ENCODE results near the gene AJAP1.

AJAP1 gene

DNA sequence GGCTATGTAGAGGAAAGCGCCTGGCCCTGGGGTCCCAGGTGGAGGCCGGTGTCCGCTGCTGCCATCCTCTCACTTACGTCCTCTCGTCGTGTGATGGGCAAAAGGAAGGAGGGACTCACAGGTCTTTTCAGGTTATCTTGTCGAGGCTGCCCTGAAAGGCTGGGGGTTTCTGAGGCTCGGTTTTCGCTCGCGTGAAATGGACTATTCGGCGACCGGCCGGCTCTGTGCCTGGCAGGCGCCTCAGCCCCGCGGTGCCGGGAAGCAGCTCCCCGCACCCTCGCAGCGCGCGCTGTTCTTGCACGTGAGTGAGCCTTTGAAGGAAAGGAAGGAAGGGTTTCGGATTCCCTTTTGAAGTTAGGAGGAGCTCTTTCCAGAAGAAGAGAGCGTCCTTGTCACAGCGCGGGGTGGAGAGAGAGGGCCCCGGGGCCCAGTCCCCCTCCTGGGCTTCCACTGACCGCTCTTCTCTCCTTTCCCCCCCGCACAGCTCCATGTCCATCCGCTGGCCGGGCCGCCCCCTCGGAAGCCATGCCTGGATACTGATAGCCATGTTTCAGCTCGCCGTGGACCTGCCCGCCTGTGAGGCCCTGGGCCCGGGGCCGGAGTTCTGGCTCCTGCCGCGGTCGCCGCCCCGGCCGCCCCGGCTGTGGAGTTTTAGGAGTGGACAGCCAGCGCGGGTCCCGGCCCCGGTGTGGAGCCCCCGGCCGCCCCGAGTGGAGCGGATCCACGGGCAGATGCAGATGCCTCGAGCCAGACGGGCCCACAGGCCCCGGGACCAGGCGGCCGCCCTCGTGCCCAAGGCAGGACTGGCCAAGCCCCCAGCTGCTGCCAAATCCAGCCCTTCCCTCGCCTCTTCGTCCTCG lies 57.2 kb downstream of the AJAP1 start:
- Histone ChIP-seq H2BK15ac (replicated peaks; ENCODE audit: low read depth) (no peak overlapping the region), H3K23ac (ENCODE audit: low read length) (no peak overlapping the region), H2AK5ac (ENCODE audit: low read length) (no peak overlapping the region), H2BK5ac (ENCODE audit: low read length) (no peak overlapping the region), H4K5ac (ENCODE audit: low read length) (no peak overlapping the region), H3K79me2 (ENCODE audit: control insufficient read depth, insufficient read depth, low read length) (no peaks in the 10 kb centered on the region), H3K4me2 (ENCODE audit: low read length) (peak overlapping the region; percentile 21), H3K79me1 (ENCODE audit: low read length) (no peaks in the 10 kb centered on the region), H3K18ac (ENCODE audit: low read length) (peak overlapping the region; percentile 45), H2BK120ac (ENCODE audit: low read depth, low read length) (no peak overlapping the region), H3K4me1 (ENCODE audit: control insufficient read depth, low read depth, low read length) (peaks cover 5% of the 10 kb centered on the region), H3K27ac (ENCODE audit: low read depth, low read length) (peak overlapping the region; percentile 46), H3K56ac (ENCODE audit: low read length) (peak overlapping the region; percentile 28), H3K4ac (ENCODE audit: low read depth, low read length) (no peak overlapping the region), H3K9ac (ENCODE audit: low read length) (peak overlapping the region; percentile 14), H3K36me3 (ENCODE audit: control insufficient read depth, insufficient read depth, low read length) (no peaks in the 10 kb centered on the region), H3K4me3 (ENCODE audit: low read length) (no peak overlapping the region), H4K8ac (ENCODE audit: low read depth, low read length) (no peak overlapping the region), H3K27me3 (ENCODE audit: insufficient read depth, low read length, poor library complexity) (no peaks in the 10 kb centered on the region)
- WGBS (ENCODE audit: extremely low coverage, insufficient coverage, low lambda C conversion rate) = no CpG with 5 or more reads among the region's 66 CpGs
- DNase-seq = no peak

DNA sequence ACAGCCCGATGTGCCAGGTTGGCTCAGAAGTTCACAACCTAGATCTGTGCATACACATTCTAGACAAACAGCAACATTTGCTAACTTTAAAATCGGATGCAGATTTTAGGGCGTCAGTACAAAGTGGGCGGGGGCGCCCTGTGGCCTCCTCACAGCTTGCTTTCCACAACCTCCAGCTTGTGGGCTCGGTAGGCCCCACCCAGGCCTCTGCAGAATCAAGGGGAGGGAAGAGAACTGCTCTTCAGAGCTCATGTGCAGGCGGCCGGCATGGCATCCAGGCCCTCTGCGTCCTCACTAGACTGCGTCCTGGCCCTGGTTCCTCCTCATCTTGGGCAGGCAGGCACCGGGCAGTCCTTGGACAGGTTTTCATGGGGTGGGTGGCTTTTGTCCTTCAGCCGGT lies 59.3 kb downstream of the AJAP1 start:
- Histone ChIP-seq H3K56ac (ENCODE audit: low read length) (peak overlapping the region; percentile 25), H3K9ac (ENCODE audit: low read length) (no peak overlapping the region), H2BK5ac (ENCODE audit: low read length) (no peak overlapping the region), H2BK15ac (replicated peaks; ENCODE audit: low read depth) (no peak overlapping the region), H3K4me2 (ENCODE audit: low read length) (no peak overlapping the region), H3K27me3 (ENCODE audit: insufficient read depth, low read length, poor library complexity) (no peaks in the 10 kb centered on the region), H2AK5ac (ENCODE audit: low read length) (no peak overlapping the region), H3K79me2 (ENCODE audit: control insufficient read depth, insufficient read depth, low read length) (no peaks in the 10 kb centered on the region), H4K5ac (ENCODE audit: low read length) (no peak overlapping the region), H3K4me1 (ENCODE audit: control insufficient read depth, low read depth, low read length) (peaks cover 5% of the 10 kb centered on the region), H3K27ac (ENCODE audit: low read depth, low read length) (no peak overlapping the region), H3K23ac (ENCODE audit: low read length) (no peak overlapping the region), H4K8ac (ENCODE audit: low read depth, low read length) (no peak overlapping the region), H3K36me3 (ENCODE audit: control insufficient read depth, insufficient read depth, low read length) (no peaks in the 10 kb centered on the region), H3K4me3 (ENCODE audit: low read length) (no peak overlapping the region), H3K79me1 (ENCODE audit: low read length) (no peaks in the 10 kb centered on the region), H2BK120ac (ENCODE audit: low read depth, low read length) (no peak overlapping the region), H3K4ac (ENCODE audit: low read depth, low read length) (no peak overlapping the region), H3K18ac (ENCODE audit: low read length) (no peak overlapping the region)
- WGBS (ENCODE audit: extremely low coverage, insufficient coverage, low lambda C conversion rate) = no CpG with 5 or more reads among the region's 12 CpGs
- no peak for DNase-seq

GRCh38 chr1:4716406-4716805 lies 62.0 kb downstream of the AJAP1 start:
- Histone ChIP-seq H2BK5ac (ENCODE audit: low read length) (no peak overlapping the region), H3K27me3 (ENCODE audit: insufficient read depth, low read length, poor library complexity) (no peaks in the 10 kb centered on the region), H2BK15ac (replicated peaks; ENCODE audit: low read depth) (no peak overlapping the region), H4K5ac (ENCODE audit: low read length) (no peak overlapping the region), H3K4me3 (ENCODE audit: low read length) (no peak overlapping the region), H2AK5ac (ENCODE audit: low read length) (no peak overlapping the region), H4K8ac (ENCODE audit: low read depth, low read length) (no peak overlapping the region), H2BK120ac (ENCODE audit: low read depth, low read length) (no peak overlapping the region), H3K79me1 (ENCODE audit: low read length) (no peaks in the 10 kb centered on the region), H3K56ac (ENCODE audit: low read length) (no peak overlapping the region), H3K27ac (ENCODE audit: low read depth, low read length) (no peak overlapping the region), H3K4me1 (ENCODE audit: control insufficient read depth, low read depth, low read length) (peaks cover 4% of the 10 kb centered on the region), H3K4me2 (ENCODE audit: low read length) (no peak overlapping the region), H3K18ac (ENCODE audit: low read length) (no peak overlapping the region), H3K23ac (ENCODE audit: low read length) (no peak overlapping the region), H3K79me2 (ENCODE audit: control insufficient read depth, insufficient read depth, low read length) (no peaks in the 10 kb centered on the region), H3K4ac (ENCODE audit: low read depth, low read length) (no peak overlapping the region), H3K36me3 (ENCODE audit: control insufficient read depth, insufficient read depth, low read length) (no peaks in the 10 kb centered on the region), H3K9ac (ENCODE audit: low read length) (no peak overlapping the region)
- no peak for DNase-seq

DNA sequence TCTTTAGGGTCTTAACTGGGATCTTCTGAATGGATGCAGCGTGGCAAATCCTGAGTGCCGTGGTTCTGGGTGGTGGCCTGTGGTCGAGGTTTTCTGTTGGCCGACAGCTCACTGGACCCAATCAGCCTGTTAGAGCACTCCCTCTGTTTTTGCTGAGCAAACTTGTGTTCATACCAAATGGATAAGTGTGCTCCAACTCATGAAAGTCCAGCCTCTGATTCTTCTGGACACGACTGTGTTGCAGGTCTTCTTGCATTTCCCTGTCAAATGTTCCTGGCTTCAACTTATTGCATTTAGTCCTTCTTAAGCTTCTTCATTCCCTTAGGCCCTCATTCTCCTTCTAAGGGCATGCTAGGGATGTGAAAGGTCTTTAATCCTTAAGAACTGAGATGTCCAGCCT lies 63.7 kb downstream of the AJAP1 start:
- Histone ChIP-seq H3K4me3 (ENCODE audit: low read length) (no peak overlapping the region), H3K36me3 (ENCODE audit: control insufficient read depth, insufficient read depth, low read length) (no peaks in the 10 kb centered on the region), H3K79me2 (ENCODE audit: control insufficient read depth, insufficient read depth, low read length) (no peaks in the 10 kb centered on the region), H3K9ac (ENCODE audit: low read length) (no peak overlapping the region), H4K5ac (ENCODE audit: low read length) (no peak overlapping the region), H2AK5ac (ENCODE audit: low read length) (no peak overlapping the region), H3K4ac (ENCODE audit: low read depth, low read length) (no peak overlapping the region), H2BK5ac (ENCODE audit: low read length) (no peak overlapping the region), H3K18ac (ENCODE audit: low read length) (no peak overlapping the region), H3K27me3 (ENCODE audit: insufficient read depth, low read length, poor library complexity) (no peaks in the 10 kb centered on the region), H3K23ac (ENCODE audit: low read length) (no peak overlapping the region), H3K27ac (ENCODE audit: low read depth, low read length) (no peak overlapping the region), H2BK15ac (replicated peaks; ENCODE audit: low read depth) (no peak overlapping the region), H3K56ac (ENCODE audit: low read length) (no peak overlapping the region), H4K8ac (ENCODE audit: low read depth, low read length) (no peak overlapping the region), H3K4me2 (ENCODE audit: low read length) (no peak overlapping the region), H2BK120ac (ENCODE audit: low read depth, low read length) (no peak overlapping the region), H3K79me1 (ENCODE audit: low read length) (no peaks in the 10 kb centered on the region), H3K4me1 (ENCODE audit: control insufficient read depth, low read depth, low read length) (peaks cover 3% of the 10 kb centered on the region)
- no CpG with 5 or more reads among the region's 5 CpGs for WGBS (ENCODE audit: extremely low coverage, insufficient coverage, low lambda C conversion rate)
- no peak for DNase-seq

- no peak overlapping the region for H4K5ac ChIP-seq (ENCODE audit: low read length)
- no peak overlapping the region for H3K27ac ChIP-seq (ENCODE audit: low read depth, low read length)
- H3K9ac ChIP-seq (ENCODE audit: low read length) = no peak overlapping the region
- H2BK5ac ChIP-seq (ENCODE audit: low read length) = no peak overlapping the region
- no peak overlapping the region for H3K18ac ChIP-seq (ENCODE audit: low read length)
- H3K4me1 ChIP-seq (ENCODE audit: control insufficient read depth, low read depth, low read length) = no peaks in the 10 kb centered on the region
- no peak overlapping the region for H2BK15ac ChIP-seq (replicated peaks; ENCODE audit: low read depth)
- no peak overlapping the region for H4K8ac ChIP-seq (ENCODE audit: low read depth, low read length)
- WGBS (ENCODE audit: extremely low coverage, insufficient coverage, low lambda C conversion rate) = no CpG with 5 or more reads among the region's 10 CpGs
- no peak for DNase-seq
- H3K4me3 ChIP-seq (ENCODE audit: low read length) = no peak overlapping the region
- no peak overlapping the region for H2BK120ac ChIP-seq (ENCODE audit: low read depth, low read length)
- no peaks in the 10 kb centered on the region for H3K36me3 ChIP-seq (ENCODE audit: control insufficient read depth, insufficient read depth, low read length)
- no peak overlapping the region for H2AK5ac ChIP-seq (ENCODE audit: low read length)
- H3K79me1 ChIP-seq (ENCODE audit: low read length) = no peaks in the 10 kb centered on the region
- no peak overlapping the region for H3K56ac ChIP-seq (ENCODE audit: low read length)
- no peak overlapping the region for H3K4ac ChIP-seq (ENCODE audit: low read depth, low read length)
- H3K23ac ChIP-seq (ENCODE audit: low read length) = no peak overlapping the region
- H3K4me2 ChIP-seq (ENCODE audit: low read length) = no peak overlapping the region
- H3K27me3 ChIP-seq (ENCODE audit: insufficient read depth, low read length, poor library complexity) = no peaks in the 10 kb centered on the region
- H3K79me2 ChIP-seq (ENCODE audit: control insufficient read depth, insufficient read depth, low read length) = no peaks in the 10 kb centered on the region
These were observed 68.7 kb downstream of the AJAP1 start for GRCh38 chr1:4723106-4723505.

DNA sequence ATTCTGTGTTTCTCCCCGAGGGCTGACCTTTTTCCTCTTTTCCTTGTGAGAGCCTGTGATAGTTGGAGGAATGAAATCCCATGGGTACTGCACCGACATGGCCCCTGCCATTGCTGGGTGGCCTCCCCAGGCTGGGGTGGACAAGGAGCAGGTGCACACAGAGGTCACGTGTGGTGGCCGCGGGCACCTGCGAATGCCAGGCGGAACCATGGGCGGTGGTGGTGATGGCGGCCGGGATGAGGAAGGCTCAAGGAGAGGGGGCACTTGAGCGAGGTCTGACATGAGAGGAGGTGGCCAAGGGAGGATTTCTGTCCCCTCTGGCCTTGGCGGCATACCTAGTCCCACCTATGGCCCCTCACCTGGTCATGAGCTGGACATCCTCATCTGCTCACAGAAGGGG lies 69.6 kb downstream of the AJAP1 start:
- H3K79me2 ChIP-seq (ENCODE audit: control insufficient read depth, insufficient read depth, low read length) = no peaks in the 10 kb centered on the region
- no peak overlapping the region for H2AK5ac ChIP-seq (ENCODE audit: low read length)
- no peak overlapping the region for H3K18ac ChIP-seq (ENCODE audit: low read length)
- H3K4me3 ChIP-seq (ENCODE audit: low read length) = no peak overlapping the region
- no peak overlapping the region for H4K8ac ChIP-seq (ENCODE audit: low read depth, low read length)
- no peak overlapping the region for H3K27ac ChIP-seq (ENCODE audit: low read depth, low read length)
- no peak overlapping the region for H2BK5ac ChIP-seq (ENCODE audit: low read length)
- no peaks in the 10 kb centered on the region for H3K36me3 ChIP-seq (ENCODE audit: control insufficient read depth, insufficient read depth, low read length)
- no peak overlapping the region for H3K56ac ChIP-seq (ENCODE audit: low read length)
- no peak overlapping the region for H3K4me2 ChIP-seq (ENCODE audit: low read length)
- H3K79me1 ChIP-seq (ENCODE audit: low read length) = no peaks in the 10 kb centered on the region
- no peaks in the 10 kb centered on the region for H3K27me3 ChIP-seq (ENCODE audit: insufficient read depth, low read length, poor library complexity)
- no peak overlapping the region for H2BK120ac ChIP-seq (ENCODE audit: low read depth, low read length)
- WGBS (ENCODE audit: extremely low coverage, insufficient coverage, low lambda C conversion rate) = no CpG with 5 or more reads among the region's 12 CpGs
- no peak overlapping the region for H4K5ac ChIP-seq (ENCODE audit: low read length)
- H3K9ac ChIP-seq (ENCODE audit: low read length) = no peak overlapping the region
- DNase-seq = no peak
- H3K4me1 ChIP-seq (ENCODE audit: control insufficient read depth, low read depth, low read length) = no peaks in the 10 kb centered on the region
- H2BK15ac ChIP-seq (replicated peaks; ENCODE audit: low read depth) = no peak overlapping the region
- no peak overlapping the region for H3K23ac ChIP-seq (ENCODE audit: low read length)
- H3K4ac ChIP-seq (ENCODE audit: low read depth, low read length) = no peak overlapping the region
